Natural killer cell treated with Interleukin-12 subunit alpha and Interleukin-12 subunit beta and Interleukin-15 and Interleukin-18, amount 100 ng/mL, for 72 hours (primary cell): ENCODE measurements around the gene MGME1. TPM values are rescaled to one million over a fixed set of nuclear protein-coding genes. Genes with fewer than 3 reads are reported as not detected.

Experiments used
- ATAC-seq, 2 donors: fragments of 150-1000 bp; cut with Tn5 transposase in 1 of 2; sonication (Bioruptor Pico), chemical (Tn5 transposase) in 1 of 2; 2 replicates each; pipeline ENCODE4 v1.10.0; 2021
- DNase-seq: peaks from one replicate; pipeline ENCODE4 v3.0.0; 2022; ENCODE audit warnings: low spot score
- H3K27ac Mint-ChIP-seq, 2 donors: 1 replicate in 1 of 2; 2 replicates in 1 of 2; pipeline ENCODE4 v1.8.0; 2022; ENCODE audit warnings: mixed read lengths in 2 of 2, mild to moderate bottlenecking in 1 of 2, moderate library complexity in 1 of 2
- H3K27me3 Mint-ChIP-seq, 2 donors: 1 replicate in 1 of 2; 2 replicates in 1 of 2; pipeline ENCODE4 v1.8.0; 2022; ENCODE audit warnings: mixed read lengths in 2 of 2
- H3K36me3 Mint-ChIP-seq: one replicate; pipeline ENCODE4 v1.8.0; 2022; ENCODE audit warnings: mixed read lengths
- H3K4me1 Mint-ChIP-seq, 2 donors: 1 replicate in 1 of 2; 2 replicates in 1 of 2; pipeline ENCODE4 v1.8.0; 2022; ENCODE audit warnings: low read depth in 2 of 2, mixed read lengths in 2 of 2, mild to moderate bottlenecking in 1 of 2
- H3K4me3 Mint-ChIP-seq: one replicate; pipeline ENCODE4 v1.8.0; 2022; ENCODE audit warnings: mixed read lengths
- H3K9me3 Mint-ChIP-seq: 2 replicates; pipeline ENCODE4 v1.8.0; 2022; ENCODE audit warnings: mixed read lengths
- total RNA-seq, 2 donors: library from RNA; stranded (reverse); gene quantifications; one replicate each; pipeline ENCODE4 v1.2.3, GENCODE V29; 2022

MGME1 gene
- total RNA-seq, result 10 to 100 TPM; 20.2 to 30.3 TPM

GRCh38 chr20:17968366-17969277, at the start of gene MGME1, which contains the start of gene SNX5:
TSS of gene MGME1 (plus strand) at chr20:17969018. CDS start at chr20:17969860, 842 bp downstream.
TSS of gene SNX5 (minus strand) at chr20:17968794. CDS start at chr20:17968425, 369 bp downstream.
- peak; percentile 97 for ATAC-seq
- H3K4me1 Mint-ChIP-seq, result peaks cover 60 to 74% of the 10 kb centered on the region in 2 donors
- peak; percentile 100 for DNase-seq
- no peaks in the 10 kb centered on the region for H3K9me3 Mint-ChIP-seq
- H3K27ac Mint-ChIP-seq, result peak within 1 kb of the TSS; percentile 97 to 99
- H3K36me3 Mint-ChIP-seq, result peaks cover 33% of the 10 kb centered on the region
- H3K27me3 Mint-ChIP-seq, result no peaks in the 10 kb centered on the region
- H3K4me3 Mint-ChIP-seq, result peak within 1 kb of the TSS; percentile 98

- no peak overlapping the region for H3K4me3 Mint-ChIP-seq
- no peaks in the 10 kb centered on the region for H3K36me3 Mint-ChIP-seq
- H3K9me3 Mint-ChIP-seq, result no peaks in the 10 kb centered on the region
- H3K4me1 Mint-ChIP-seq, result no peaks in the 10 kb centered on the region
- ATAC-seq, result no peak
- no peak for DNase-seq
- no peak overlapping the region for H3K27ac Mint-ChIP-seq
- H3K27me3 Mint-ChIP-seq, result peaks cover 0 to 6% of the 10 kb centered on the region in 2 donors
These were observed 49.7 kb upstream of the MGME1 start for GRCh38 chr20:17919149-17919548.

GRCh38 chr20:17921774-17922173, 47.0 kb upstream of the MGME1 start:
- ATAC-seq (no peak), DNase-seq (no peak)
- peaks cover 0 to 2% of the 10 kb centered on the region in 2 donors for H3K27me3 Mint-ChIP-seq
- H3K9me3 Mint-ChIP-seq, result no peaks in the 10 kb centered on the region
- no peaks in the 10 kb centered on the region for H3K36me3 Mint-ChIP-seq
- H3K4me3 Mint-ChIP-seq, result no peak overlapping the region
- no peak overlapping the region for H3K27ac Mint-ChIP-seq
- no peaks in the 10 kb centered on the region for H3K4me1 Mint-ChIP-seq

GRCh38 chr20:17925141-17925939, 43.5 kb upstream of the MGME1 start:
- ATAC-seq (no peak), DNase-seq (no peak)
- H3K27me3 Mint-ChIP-seq, result no peaks in the 10 kb centered on the region
- H3K9me3 Mint-ChIP-seq, result no peaks in the 10 kb centered on the region
- no peaks in the 10 kb centered on the region for H3K4me1 Mint-ChIP-seq
- H3K27ac Mint-ChIP-seq, result no peak overlapping the region
- H3K4me3 Mint-ChIP-seq, result no peak overlapping the region
- H3K36me3 Mint-ChIP-seq, result no peaks in the 10 kb centered on the region

GRCh38 chr20:17925940-17926300, 42.9 kb upstream of the MGME1 start:
- Mint-ChIP-seq H3K4me1 (no peaks in the 10 kb centered on the region), H3K36me3 (no peaks in the 10 kb centered on the region), H3K4me3 (no peak overlapping the region), H3K9me3 (no peaks in the 10 kb centered on the region), H3K27me3 (no peaks in the 10 kb centered on the region), H3K27ac (no peak overlapping the region)
- no peak for DNase-seq
- peak in 1 of 2 donors; percentile 6 for ATAC-seq

- no peak overlapping the region for H3K27ac Mint-ChIP-seq
- no peak for DNase-seq
- H3K27me3 Mint-ChIP-seq, result no peaks in the 10 kb centered on the region
- H3K36me3 Mint-ChIP-seq, result no peaks in the 10 kb centered on the region
- peaks cover 0 to 2% of the 10 kb centered on the region in 2 donors for H3K4me1 Mint-ChIP-seq
- ATAC-seq, result no peak
- no peak overlapping the region for H3K4me3 Mint-ChIP-seq
- no peaks in the 10 kb centered on the region for H3K9me3 Mint-ChIP-seq
These were observed 40.6 kb upstream of the MGME1 start for GRCh38 chr20:17928211-17928611.

- no peak overlapping the region for H3K27ac Mint-ChIP-seq
- no peak overlapping the region for H3K4me3 Mint-ChIP-seq
- no peaks in the 10 kb centered on the region for H3K9me3 Mint-ChIP-seq
- H3K4me1 Mint-ChIP-seq, result peaks cover 0 to 4% of the 10 kb centered on the region in 2 donors
- DNase-seq (no peak), ATAC-seq (peak in 1 of 2 donors; percentile 34)
- no peaks in the 10 kb centered on the region for H3K27me3 Mint-ChIP-seq
- H3K36me3 Mint-ChIP-seq, result no peaks in the 10 kb centered on the region
These were observed 40.0 kb upstream of the MGME1 start for GRCh38 chr20:17928633-17929311.

- no peak for DNase-seq
- no peak for ATAC-seq
- peaks cover 0 to 4% of the 10 kb centered on the region in 2 donors for H3K4me1 Mint-ChIP-seq
- H3K27me3 Mint-ChIP-seq, result no peaks in the 10 kb centered on the region
- H3K9me3 Mint-ChIP-seq, result no peaks in the 10 kb centered on the region
- H3K4me3 Mint-ChIP-seq, result no peak overlapping the region
- no peak overlapping the region for H3K27ac Mint-ChIP-seq
- H3K36me3 Mint-ChIP-seq, result no peaks in the 10 kb centered on the region
These were observed 37.3 kb upstream of the MGME1 start for GRCh38 chr20:17931513-17931912.

GRCh38 chr20:17932396-17932795, 36.4 kb upstream of the MGME1 start:
- Mint-ChIP-seq H3K27ac (no peak overlapping the region), H3K4me3 (no peak overlapping the region), H3K36me3 (no peaks in the 10 kb centered on the region), H3K4me1 (peaks cover 0 to 4% of the 10 kb centered on the region in 2 donors), H3K27me3 (no peaks in the 10 kb centered on the region), H3K9me3 (no peaks in the 10 kb centered on the region)
- ATAC-seq (no peak), DNase-seq (no peak)

GRCh38 chr20:17933121-17933520, 35.7 kb upstream of the MGME1 start:
- no peak for DNase-seq
- Mint-ChIP-seq H3K4me1 (peaks cover 0 to 6% of the 10 kb centered on the region in 2 donors), H3K36me3 (no peaks in the 10 kb centered on the region), H3K27me3 (no peaks in the 10 kb centered on the region), H3K4me3 (no peak overlapping the region), H3K27ac (no peak overlapping the region), H3K9me3 (no peaks in the 10 kb centered on the region)
- no peak for ATAC-seq

GRCh38 chr20:17933711-17934110, 35.1 kb upstream of the MGME1 start:
- Mint-ChIP-seq H3K36me3 (no peaks in the 10 kb centered on the region), H3K27ac (no peak overlapping the region), H3K4me1 (peaks cover 0 to 7% of the 10 kb centered on the region in 2 donors), H3K9me3 (no peaks in the 10 kb centered on the region), H3K27me3 (no peaks in the 10 kb centered on the region), H3K4me3 (no peak overlapping the region)
- ATAC-seq (no peak), DNase-seq (no peak)

GRCh38 chr20:17934141-17934862, 34.5 kb upstream of the MGME1 start:
- Mint-ChIP-seq H3K4me3 (no peak overlapping the region), H3K27ac (peak overlapping the region in 1 of 2 donors; percentile 43), H3K4me1 (peaks cover 0 to 10% of the 10 kb centered on the region in 2 donors), H3K36me3 (no peaks in the 10 kb centered on the region), H3K9me3 (no peaks in the 10 kb centered on the region), H3K27me3 (no peaks in the 10 kb centered on the region)
- DNase-seq (no peak), ATAC-seq (no peak)

- H3K9me3 Mint-ChIP-seq, result no peaks in the 10 kb centered on the region
- H3K36me3 Mint-ChIP-seq, result no peaks in the 10 kb centered on the region
- no peak overlapping the region for H3K4me3 Mint-ChIP-seq
- no peaks in the 10 kb centered on the region for H3K27me3 Mint-ChIP-seq
- no peak for ATAC-seq
- peaks cover 6 to 16% of the 10 kb centered on the region in 2 donors for H3K4me1 Mint-ChIP-seq
- H3K27ac Mint-ChIP-seq, result no peak overlapping the region
- no peak for DNase-seq
These were observed 33.6 kb upstream of the MGME1 start for GRCh38 chr20:17935186-17935585.
